H9 (cell line): Measurements from ENCODE around the gene NEMP1. TPM values are rescaled to one million over a fixed set of nuclear protein-coding genes. Genes with fewer than 3 reads are reported as not detected.

ENCODE experiments used
- DNase-seq: peaks from one replicate; pipeline ENCODE4 v3.0.0-alpha.2; 2017
- H2AFZ ChIP-seq: one replicate; pipeline ENCODE4 v1.6.1; 2013; ENCODE audit warnings: mild to moderate bottlenecking, low read length, control low read depth, moderate library complexity
- H2AK5ac ChIP-seq: 2 replicates; pipeline ENCODE4 v1.6.1; 2013; ENCODE audit warnings: low read length, control low read depth, mixed read lengths; ENCODE audit not compliant: insufficient read length
- H2BK120ac ChIP-seq: one replicate; pipeline ENCODE4 v1.6.1; 2013; ENCODE audit warnings: low read depth, mild to moderate bottlenecking, low read length, control low read depth, inconsistent platforms; ENCODE audit not compliant: poor library complexity, severe bottlenecking
- H2BK12ac ChIP-seq: 2 replicates; pipeline ENCODE4 v1.6.1; 2013; ENCODE audit warnings: low read length, control low read depth, mixed read lengths, low read depth; ENCODE audit not compliant: insufficient read length
- H2BK15ac ChIP-seq: 2 replicates; pipeline ENCODE4 v1.6.1; 2013; ENCODE audit warnings: low read depth, low read length, control low read depth
- H2BK20ac ChIP-seq: one replicate; pipeline ENCODE4 v1.6.1; 2013; ENCODE audit warnings: low read depth, mild to moderate bottlenecking, low read length, control low read depth, inconsistent platforms; ENCODE audit not compliant: poor library complexity, severe bottlenecking
- H2BK5ac ChIP-seq: 2 replicates; pipeline ENCODE4 v1.6.1; 2013; ENCODE audit warnings: low read length, control low read depth, mixed read lengths; ENCODE audit not compliant: insufficient read length
- H3K14ac ChIP-seq: 2 replicates; pipeline ENCODE4 v1.6.1; 2013; ENCODE audit warnings: low read length, control low read depth; ENCODE audit not compliant: insufficient read depth
- H3K18ac ChIP-seq: 2 replicates; pipeline ENCODE4 v1.6.1; 2013; ENCODE audit warnings: low read depth, mild to moderate bottlenecking, mixed read lengths, low read length, control low read depth; ENCODE audit not compliant: insufficient read length
- H3K23ac ChIP-seq: 2 replicates; pipeline ENCODE4 v1.6.1; 2013; ENCODE audit warnings: low read length, control low read depth, mixed read lengths, low read depth; ENCODE audit not compliant: insufficient read length
- H3K23me2 ChIP-seq: 2 replicates; pipeline ENCODE4 v1.6.1; 2013; ENCODE audit warnings: low read depth, mild to moderate bottlenecking, mixed read lengths, low read length, control low read depth; ENCODE audit not compliant: insufficient read length, poor library complexity, severe bottlenecking
- H3K27ac ChIP-seq: 2 replicates; pipeline ENCODE4 v1.5.1; 2013; ENCODE audit warnings: low read length, control low read depth, mixed read lengths, low read depth; ENCODE audit not compliant: insufficient read length
- H3K27me3 ChIP-seq: 2 replicates; pipeline ENCODE4 v1.6.1; 2013; ENCODE audit warnings: low read length, control low read depth, inconsistent platforms; ENCODE audit not compliant: insufficient read depth
- H3K4ac ChIP-seq: 2 replicates; pipeline ENCODE4 v1.6.1; 2013; ENCODE audit warnings: low read depth, mild to moderate bottlenecking, control low read depth, inconsistent platforms, low read length, moderate library complexity
- H3K4me1 ChIP-seq: 2 replicates; pipeline ENCODE4 v1.6.1; 2013; ENCODE audit warnings: low read length, control low read depth, inconsistent platforms; ENCODE audit not compliant: insufficient read depth
- H3K4me2 ChIP-seq: 2 replicates; pipeline ENCODE4 v1.6.1; 2013; ENCODE audit warnings: low read length, control low read depth, mixed read lengths; ENCODE audit not compliant: insufficient read length, insufficient read depth
- H3K56ac ChIP-seq: 2 replicates; pipeline ENCODE4 v1.6.1; 2013; ENCODE audit warnings: low read depth, mild to moderate bottlenecking, mixed read lengths, low read length, control low read depth; ENCODE audit not compliant: insufficient read length
- H3K79me1 ChIP-seq: 2 replicates; pipeline ENCODE4 v1.6.1; 2013; ENCODE audit warnings: low read depth, mild to moderate bottlenecking, moderate library complexity, low read length, control low read depth, inconsistent platforms; ENCODE audit not compliant: insufficient read depth, poor library complexity, severe bottlenecking
- H3K79me2 ChIP-seq: 2 replicates; pipeline ENCODE4 v1.6.1; 2013; ENCODE audit warnings: low read length, control low read depth, inconsistent platforms; ENCODE audit not compliant: insufficient read depth
- H3K9ac ChIP-seq: 2 replicates; pipeline ENCODE4 v1.6.1; 2013; ENCODE audit warnings: low read length, control low read depth, mixed read lengths; ENCODE audit not compliant: insufficient read length; ENCODE audit errors: extremely low read depth
- H3K9me3 ChIP-seq: one replicate; pipeline ENCODE4 v1.6.1; 2013; ENCODE audit warnings: low read depth, low read length, inconsistent platforms; ENCODE audit not compliant: control insufficient read depth
- H3T11ph ChIP-seq: one replicate; pipeline ENCODE4 v1.6.1; 2013; ENCODE audit warnings: mild to moderate bottlenecking, low read length, control low read depth, inconsistent platforms
- H4K20me1 ChIP-seq: one replicate; pipeline ENCODE4 v1.6.1; 2013; ENCODE audit not compliant: control insufficient read depth, insufficient read length, insufficient read depth
- H4K5ac ChIP-seq: 2 replicates; pipeline ENCODE4 v1.6.1; 2013; ENCODE audit warnings: low read depth, mild to moderate bottlenecking, mixed read lengths, low read length, control low read depth; ENCODE audit not compliant: insufficient read length
- H4K8ac ChIP-seq: replicated peaks from 2 replicates; pipeline ENCODE4 v1.6.1; 2013; ENCODE audit warnings: low read length, control low read depth, mixed read lengths, low read depth; ENCODE audit not compliant: insufficient read length
- H4K91ac ChIP-seq: 2 replicates; pipeline ENCODE4 v1.6.1; 2013; ENCODE audit warnings: low read depth, mild to moderate bottlenecking, moderate library complexity, mixed read lengths, low read length, control low read depth; ENCODE audit not compliant: insufficient read length
- H3K27ac Mint-ChIP-seq, 3 experiments: 2 replicates in 2 of 3; 3 replicates in 1 of 3; pipeline ENCODE4 v1.8.0; 2020 to 2021; ENCODE audit warnings: mixed read lengths in 3 of 3, mild to moderate bottlenecking in 1 of 3, moderate library complexity in 1 of 3
- H3K27me3 Mint-ChIP-seq: 2 replicates; pipeline ENCODE4 v1.8.0; 2021; ENCODE audit warnings: low read depth, mild to moderate bottlenecking, moderate library complexity, mixed read lengths
- H3K36me3 Mint-ChIP-seq, 3 experiments: 2 replicates in 2 of 3; 3 replicates in 1 of 3; pipeline ENCODE4 v1.8.0; 2020 to 2021; ENCODE audit warnings: low read depth in 3 of 3, mixed read lengths in 3 of 3; ENCODE audit not compliant: insufficient read depth in 1 of 3
- H3K4me1 Mint-ChIP-seq, 2 experiments: 2 replicates each; pipeline ENCODE4 v1.8.0; 2020; ENCODE audit warnings: mixed read lengths in 2 of 2
- H3K4me3 Mint-ChIP-seq, 2 experiments: 2 replicates in 1 of 2; 3 replicates in 1 of 2; pipeline ENCODE4 v1.8.0; 2020 to 2021; ENCODE audit warnings: mild to moderate bottlenecking in 2 of 2, mixed read lengths in 2 of 2, moderate library complexity in 1 of 2
- H3K9me3 Mint-ChIP-seq, 2 experiments: 2 replicates in 1 of 2; 3 replicates in 1 of 2; pipeline ENCODE4 v1.8.0; 2020; ENCODE audit warnings: mild to moderate bottlenecking in 2 of 2, mixed read lengths in 2 of 2, moderate library complexity in 1 of 2
- CTCF ChIP-seq: fragments of 200-600 bp; sonication (generic); conservative IDR thresholded peaks from 3 replicates; pipeline ENCODE4 v1.8.0; 2021; ENCODE audit warnings: antibody characterized with exemption, mild to moderate bottlenecking
- WGBS: extraction: QIAGEN DNeasy Blood & Tissue Kit; methylation state at CpG from one replicate; pipeline ENCODE4 v1.1.7; 2013; ENCODE audit warnings: missing lambda C conversion rate, low lambda C conversion rate, mixed read lengths; ENCODE audit not compliant: insufficient read length; ENCODE audit errors: extremely low coverage; 5-methylcytosine and 5-hydroxymethylcytosine counted together
- total RNA-seq: library from RNA; stranded (reverse); gene quantifications from 2 replicates; pipeline ENCODE4 v1.2.1, GENCODE V29; 2021

NEMP1 gene
- total RNA-seq, 1 experiment from 2014 or later, result 50.1 TPM

GRCh38 chr12:57104292-57104910 lies 25.8 kb upstream of the NEMP1 start:
- no peak overlapping the region for H3K4me3 Mint-ChIP-seq
- no peak overlapping the region for H2BK120ac ChIP-seq
- no peak for TF ChIP-seq CTCF
- no peak overlapping the region for H3K27ac ChIP-seq
- H3K23ac ChIP-seq, result no peak overlapping the region
- H3K4ac ChIP-seq, result no peak overlapping the region
- H3K79me1 ChIP-seq, result no peaks in the 10 kb centered on the region
- no peak overlapping the region for H3T11ph ChIP-seq
- WGBS, result no CpG with 5 or more reads among the region's 12 CpGs
- H3K4me1 ChIP-seq, result no peaks in the 10 kb centered on the region; the same call in 1 of the 2 replicates
- H2BK20ac ChIP-seq, result no peak overlapping the region
- no peaks in the 10 kb centered on the region for H3K23me2 ChIP-seq
- no peak overlapping the region for H2BK5ac ChIP-seq
- H3K36me3 Mint-ChIP-seq, result peaks cover 2 to 52% (median 37%) of the 10 kb centered on the region in 3 experiments
- H3K79me2 ChIP-seq, result no peaks in the 10 kb centered on the region
- H3K27me3 ChIP-seq, result no peaks in the 10 kb centered on the region
- no peak overlapping the region for H3K9ac ChIP-seq
- no peak overlapping the region for H3K4me2 ChIP-seq
- H4K20me1 ChIP-seq, result no peaks in the 10 kb centered on the region
- no peak overlapping the region for H2BK12ac ChIP-seq
- H4K91ac ChIP-seq, result no peak overlapping the region
- H3K4me1 Mint-ChIP-seq, result peaks cover 2 to 12% of the 10 kb centered on the region in 2 experiments
- no peak overlapping the region for H4K5ac ChIP-seq
- H2AFZ ChIP-seq, result no peak overlapping the region
- no peaks in the 10 kb centered on the region for H3K27me3 Mint-ChIP-seq
- no peak overlapping the region for H3K18ac ChIP-seq
- H2BK15ac ChIP-seq, result no peak overlapping the region
- H2AK5ac ChIP-seq, result no peak overlapping the region
- H3K9me3 ChIP-seq, result no peaks in the 10 kb centered on the region
- no peak overlapping the region for H4K8ac ChIP-seq
- no peaks in the 10 kb centered on the region for H3K9me3 Mint-ChIP-seq
- H3K14ac ChIP-seq, result no peak overlapping the region
- H3K27ac Mint-ChIP-seq, result no peak overlapping the region
- no peak for DNase-seq
- no peak overlapping the region for H3K56ac ChIP-seq
